Suprapubic skin (tissue), 4 donors: ENCODE data around the gene TOGARAM1.

Experiments used
- CTCF ChIP-seq, 2 donors: fragments of 200-600 bp in 1 of 2; fragments of 450-650 bp in 1 of 2; sonication (generic) in 1 of 2; IDR thresholded peaks; one replicate each; pipeline ENCODE4 v1.5.1; 2016 to 2019; ENCODE audit warnings: antibody characterized with exemption in 2 of 2, mild to moderate bottlenecking in 1 of 2, moderate library complexity in 1 of 2
- EP300 ChIP-seq: sonication (generic); formaldehyde crosslinking; IDR thresholded peaks from one replicate; pipeline ENCODE4 v1.6.1; 2017; ENCODE audit warnings: antibody characterized with exemption
- POLR2A ChIP-seq, 2 donors: fragments of 450-650 bp; IDR thresholded peaks; one replicate each; pipeline ENCODE4 v1.6.1; 2017; ENCODE audit warnings: antibody characterized with exemption in 2 of 2, mild to moderate bottlenecking in 2 of 2, moderate library complexity in 2 of 2
- POLR2AphosphoS5 ChIP-seq, 3 donors: sonication (generic); formaldehyde crosslinking; IDR thresholded peaks; one replicate each; pipeline ENCODE4 v1.6.1; 2017; ENCODE audit warnings: antibody characterized with exemption in 3 of 3

- TF ChIP-seq CTCF (IDR thresholded peaks at IDR 0.05) (no peak), POLR2A (IDR thresholded peaks at IDR 0.05) (no peak), POLR2AphosphoS5 (IDR thresholded peaks at IDR 0.05) (no peak), EP300 (no peak)
These were observed 142.6 kb downstream of the TOGARAM1 start for GRCh38 chr14:45104561-45104960.
